GM23338 (cell line): ENCODE data around the gene TNS4. TPM values are rescaled to one million over a fixed set of nuclear protein-coding genes. Genes with fewer than 3 reads are reported as not detected.

ENCODE experiments used
- ATAC-seq: fragments of 200-7000 bp; cut with Tn5 transposase; 3 replicates; pipeline ENCODE4 v1.9.1; 2020
- DNase-seq: peaks from one replicate; pipeline ENCODE4 v3.0.0-alpha.2; 2015; ENCODE audit warnings: low spot score
- H2AFZ ChIP-seq: fragments of 200-600 bp; sonication (generic); 2 replicates; pipeline ENCODE4 v1.8.0; 2016; ENCODE audit warnings: antibody characterized with exemption, mild to moderate bottlenecking, moderate library complexity
- H3F3A ChIP-seq: fragments of 200-600 bp; sonication (generic); replicated peaks from 2 replicates; pipeline ENCODE4 v1.8.0; 2017; ENCODE audit warnings: antibody characterized with exemption, mixed run types, low read depth
- H3K27ac ChIP-seq: fragments of 200-600 bp; sonication (generic); 2 replicates; pipeline ENCODE4 v1.6.1; 2016; ENCODE audit warnings: low read depth
- H3K27me3 ChIP-seq: fragments of 200-600 bp; sonication (generic); 2 replicates; pipeline ENCODE4 v1.8.0; 2016; ENCODE audit warnings: mild to moderate bottlenecking, mixed run types, moderate library complexity; ENCODE audit not compliant: insufficient read depth
- H3K36me3 ChIP-seq: fragments of 200-600 bp; sonication (generic); 2 replicates; pipeline ENCODE4 v1.8.0; 2016; ENCODE audit warnings: mild to moderate bottlenecking; ENCODE audit not compliant: insufficient read depth
- H3K4me1 ChIP-seq: fragments of 200-600 bp; sonication (generic); 2 replicates; pipeline ENCODE4 v1.8.0; 2016; ENCODE audit warnings: mild to moderate bottlenecking, moderate library complexity; ENCODE audit not compliant: insufficient read depth
- H3K4me2 ChIP-seq: fragments of 200-600 bp; sonication (generic); 2 replicates; pipeline ENCODE4 v1.7.1; 2017; ENCODE audit warnings: mixed run types
- H3K4me3 ChIP-seq: fragments of 200-600 bp; sonication (generic); 2 replicates; pipeline ENCODE4 v1.6.1; 2016; ENCODE audit warnings: mixed run types
- H3K79me2 ChIP-seq: fragments of 200-600 bp; sonication (generic); replicated peaks from 2 replicates; pipeline ENCODE4 v1.8.0; 2017; ENCODE audit warnings: mild to moderate bottlenecking; ENCODE audit not compliant: insufficient read depth
- H3K9me2 ChIP-seq: fragments of 200-600 bp; sonication (generic); 2 replicates; pipeline ENCODE4 v1.8.0; 2017; ENCODE audit not compliant: insufficient read depth
- H4K20me1 ChIP-seq: fragments of 200-600 bp; sonication (generic); replicated peaks from 2 replicates; pipeline ENCODE4 v1.8.0; 2017; ENCODE audit warnings: mild to moderate bottlenecking; ENCODE audit not compliant: insufficient read depth
- H3K27ac Mint-ChIP-seq: 2 replicates; pipeline ENCODE4 v1.8.0; 2020; ENCODE audit warnings: inconsistent platforms, mild to moderate bottlenecking, moderate library complexity, mixed read lengths
- H3K27me3 Mint-ChIP-seq: 3 replicates; pipeline ENCODE4 v1.8.0; 2022; ENCODE audit warnings: low read depth, mild to moderate bottlenecking, moderate library complexity, mixed read lengths, inconsistent platforms; ENCODE audit not compliant: insufficient read depth, poor library complexity
- H3K36me3 Mint-ChIP-seq: 3 replicates; pipeline ENCODE4 v1.8.0; 2021; ENCODE audit warnings: low read depth, mild to moderate bottlenecking, inconsistent platforms, moderate library complexity, mixed read lengths
- H3K4me1 Mint-ChIP-seq: 3 replicates; pipeline ENCODE4 v1.8.0; 2020; ENCODE audit warnings: mild to moderate bottlenecking, inconsistent platforms, mixed read lengths
- H3K4me3 Mint-ChIP-seq: 3 replicates; pipeline ENCODE4 v1.8.0; 2021; ENCODE audit warnings: moderate library complexity, mild to moderate bottlenecking, inconsistent platforms, mixed read lengths
- H3K9me3 Mint-ChIP-seq: 3 replicates; pipeline ENCODE4 v1.8.0; 2020; ENCODE audit warnings: moderate library complexity, mild to moderate bottlenecking, inconsistent platforms, mixed read lengths
- CREB1 ChIP-seq: fragments of 250-450 bp; sonication (Bioruptor Pico); IDR thresholded peaks from 2 replicates; pipeline ENCODE4 v1.5.0; 2020; ENCODE audit warnings: low read depth, mild to moderate bottlenecking, moderate library complexity
- EZH2 ChIP-seq: fragments of 200-600 bp; sonication (generic); IDR thresholded peaks from one replicate; pipeline ENCODE4 v1.8.0; 2017; ENCODE audit warnings: antibody characterized with exemption, mild to moderate bottlenecking, low read depth; ENCODE audit not compliant: unreplicated experiment
- EZH2phosphoT487 ChIP-seq: fragments of 200-600 bp; sonication (generic); IDR thresholded peaks from one replicate; pipeline ENCODE4 v1.8.1; 2018; ENCODE audit warnings: antibody characterized with exemption; ENCODE audit not compliant: unreplicated experiment
- JUNB ChIP-seq: IDR thresholded peaks from one replicate; pipeline ENCODE4 v1.6.1; 2016; ENCODE audit warnings: antibody characterized with exemption; ENCODE audit not compliant: unreplicated experiment
- POLR2AphosphoS5 ChIP-seq: IDR thresholded peaks from 2 replicates; pipeline ENCODE4 v1.6.1; 2016; ENCODE audit warnings: antibody characterized with exemption, low read depth
- STAT1 ChIP-seq: IDR thresholded peaks from one replicate; pipeline ENCODE4 v1.6.1; 2016; ENCODE audit warnings: antibody characterized with exemption; ENCODE audit not compliant: unreplicated experiment
- ZNF114 ChIP-seq: fragments of 250-450 bp; sonication (Bioruptor Pico); IDR thresholded peaks from 2 replicates; pipeline ENCODE4 v1.5.0; 2020; ENCODE audit warnings: mild to moderate bottlenecking, moderate library complexity
- ZNF331 ChIP-seq: fragments of 250-450 bp; sonication (Bioruptor Pico); IDR thresholded peaks from 2 replicates; pipeline ENCODE4 v1.5.0; 2020; ENCODE audit warnings: low read depth, mild to moderate bottlenecking, moderate library complexity
- polyA plus RNA-seq: library from polyadenylated mRNA; unstranded; fragments of >200 nt; fragmentation: Nextera tagmentation; extraction: Ambion mirVana; gene quantifications from 2 replicates; pipeline ENCODE4 v1.2.1, GENCODE V29; 2016
- total RNA-seq: library from RNA; depleted of rRNA; stranded (reverse); fragments of >200 nt; shearing (Covaris generic); gene quantifications from 2 replicates; pipeline ENCODE4 v1.2.3, GENCODE V29; 2014
- TF ChIP-seq, protein P1 (sequence below), 2 experiments: fragments of 200-600 bp in 1 of 2; sonication (generic) in 1 of 2; conservative IDR thresholded peaks; 2 replicates each; pipeline versions ENCODE4 v1.5.1 to v1.6.1; 2016 to 2017; ENCODE audit warnings: antibody characterized with exemption in 2 of 2, low read depth in 2 of 2, mild to moderate bottlenecking in 2 of 2, moderate library complexity in 1 of 2
- TF ChIP-seq, protein P2 (sequence below): IDR thresholded peaks from 2 replicates; pipeline ENCODE4 v1.6.1; 2016; ENCODE audit warnings: antibody characterized with exemption
- TF ChIP-seq, protein P3 (sequence below): IDR thresholded peaks from one replicate; pipeline ENCODE4 v1.6.1; 2018; ENCODE audit warnings: antibody characterized with exemption; ENCODE audit not compliant: unreplicated experiment

TNS4 gene
- total and polyA plus RNA-seq, 2 experiments from 2014 or later, result 0.31 to 4.9 TPM

DNA sequence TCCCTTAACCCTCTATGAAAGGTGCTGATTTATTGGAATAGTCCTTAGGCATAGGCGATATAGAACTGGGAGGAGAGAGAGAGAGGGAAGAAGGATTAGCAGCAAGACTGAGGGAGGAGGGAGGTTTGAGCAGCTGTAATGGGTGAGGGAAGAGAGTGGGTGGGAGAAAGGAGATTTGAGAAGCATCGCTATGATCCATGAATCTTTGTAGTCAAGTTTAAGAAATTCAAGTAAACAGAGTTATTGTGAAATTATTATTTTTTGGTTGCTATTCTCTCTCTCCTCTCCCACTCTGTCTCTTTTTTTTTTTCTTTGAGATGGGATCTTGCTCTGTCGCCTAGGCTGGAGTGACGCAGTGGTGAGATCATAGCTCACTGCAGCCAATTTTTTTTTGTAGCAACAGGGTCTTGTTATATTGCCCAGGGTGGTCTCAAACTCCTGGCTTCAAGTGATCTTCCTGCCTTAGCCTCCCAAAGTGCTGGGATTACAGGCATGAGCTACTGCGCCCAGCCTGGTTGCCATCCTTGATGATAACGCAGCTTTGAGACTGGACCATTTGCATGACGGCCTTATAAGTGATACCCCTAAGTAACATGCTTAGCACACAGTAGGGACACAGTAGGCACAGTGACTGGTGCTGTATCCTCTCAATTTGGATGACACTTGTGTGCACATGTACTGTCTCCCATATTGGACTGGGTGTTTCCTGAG lies 21.0 kb upstream of the TNS4 start:
- H3K4me2 ChIP-seq, result no peak overlapping the region
- no peaks in the 10 kb centered on the region for H3K9me2 ChIP-seq
- ATAC-seq, result no peak

DNA sequence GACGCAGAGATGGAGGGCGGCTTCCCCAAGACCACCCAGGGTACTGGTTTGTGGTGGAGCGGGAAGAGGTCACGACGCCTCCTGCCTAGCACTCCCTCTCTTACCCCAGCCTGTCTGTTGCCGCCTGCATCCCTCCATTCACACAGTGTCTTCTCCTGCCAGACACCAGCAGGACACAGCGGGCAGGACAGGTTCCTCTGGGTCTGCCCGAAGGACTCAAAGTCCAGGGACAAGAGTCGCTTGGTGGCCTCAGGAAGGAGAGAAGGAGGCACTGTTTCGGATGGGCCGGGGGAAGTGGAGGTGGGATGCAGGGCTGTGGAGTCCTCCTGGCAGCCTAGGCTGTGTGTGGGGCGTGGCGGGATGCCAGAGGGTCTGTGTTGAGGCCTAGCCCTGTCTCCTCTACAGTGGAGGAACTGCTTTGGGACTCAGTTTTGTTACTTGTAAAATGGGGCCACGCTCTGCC lies 19.6 kb upstream of the TNS4 start:
- Histone ChIP-seq H3K4me1 (peaks cover 5% of the 10 kb centered on the region; the same call in 1 of the 2 replicates), H2AFZ (peak overlapping the region; percentile 78), H3K4me2 (no peak overlapping the region), H3K9me2 (no peaks in the 10 kb centered on the region), H3F3A (no peaks in the 10 kb centered on the region), H3K79me2 (no peaks in the 10 kb centered on the region), H3K27me3 (no peaks in the 10 kb centered on the region), H4K20me1 (no peaks in the 10 kb centered on the region), H3K4me3 (no peak overlapping the region), H3K36me3 (no peaks in the 10 kb centered on the region), H3K27ac (no peak overlapping the region)
- DNase-seq (no peak), ATAC-seq (no peak)
- peaks cover 10% of the 10 kb centered on the region for H3K4me1 Mint-ChIP-seq
- H3K27ac Mint-ChIP-seq, result no peak overlapping the region
- H3K4me3 Mint-ChIP-seq, result no peak overlapping the region
- peaks cover 5% of the 10 kb centered on the region; the same call in 1 of the 3 replicates for H3K36me3 Mint-ChIP-seq
- peaks cover 14% of the 10 kb centered on the region for H3K9me3 Mint-ChIP-seq
- H3K27me3 Mint-ChIP-seq, result peaks cover 11% of the 10 kb centered on the region
- TF ChIP-seq CREB1 (CRISPR knock-in tag) (no peak), ZNF114 (CRISPR knock-in tag) (no peak), EZH2phosphoT487 (no peak), EZH2 (no peak), POLR2AphosphoS5 (no peak), STAT1 (no peak), ZNF331 (CRISPR knock-in tag) (no peak), JUNB (no peak)
- TF ChIP-seq, protein P1, sequence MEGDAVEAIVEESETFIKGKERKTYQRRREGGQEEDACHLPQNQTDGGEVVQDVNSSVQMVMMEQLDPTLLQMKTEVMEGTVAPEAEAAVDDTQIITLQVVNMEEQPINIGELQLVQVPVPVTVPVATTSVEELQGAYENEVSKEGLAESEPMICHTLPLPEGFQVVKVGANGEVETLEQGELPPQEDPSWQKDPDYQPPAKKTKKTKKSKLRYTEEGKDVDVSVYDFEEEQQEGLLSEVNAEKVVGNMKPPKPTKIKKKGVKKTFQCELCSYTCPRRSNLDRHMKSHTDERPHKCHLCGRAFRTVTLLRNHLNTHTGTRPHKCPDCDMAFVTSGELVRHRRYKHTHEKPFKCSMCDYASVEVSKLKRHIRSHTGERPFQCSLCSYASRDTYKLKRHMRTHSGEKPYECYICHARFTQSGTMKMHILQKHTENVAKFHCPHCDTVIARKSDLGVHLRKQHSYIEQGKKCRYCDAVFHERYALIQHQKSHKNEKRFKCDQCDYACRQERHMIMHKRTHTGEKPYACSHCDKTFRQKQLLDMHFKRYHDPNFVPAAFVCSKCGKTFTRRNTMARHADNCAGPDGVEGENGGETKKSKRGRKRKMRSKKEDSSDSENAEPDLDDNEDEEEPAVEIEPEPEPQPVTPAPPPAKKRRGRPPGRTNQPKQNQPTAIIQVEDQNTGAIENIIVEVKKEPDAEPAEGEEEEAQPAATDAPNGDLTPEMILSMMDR (conservative IDR thresholded peaks at IDR 0.05; ENCODE audit: low read depth in 2 of 2), result no peak
- TF ChIP-seq, protein P2, sequence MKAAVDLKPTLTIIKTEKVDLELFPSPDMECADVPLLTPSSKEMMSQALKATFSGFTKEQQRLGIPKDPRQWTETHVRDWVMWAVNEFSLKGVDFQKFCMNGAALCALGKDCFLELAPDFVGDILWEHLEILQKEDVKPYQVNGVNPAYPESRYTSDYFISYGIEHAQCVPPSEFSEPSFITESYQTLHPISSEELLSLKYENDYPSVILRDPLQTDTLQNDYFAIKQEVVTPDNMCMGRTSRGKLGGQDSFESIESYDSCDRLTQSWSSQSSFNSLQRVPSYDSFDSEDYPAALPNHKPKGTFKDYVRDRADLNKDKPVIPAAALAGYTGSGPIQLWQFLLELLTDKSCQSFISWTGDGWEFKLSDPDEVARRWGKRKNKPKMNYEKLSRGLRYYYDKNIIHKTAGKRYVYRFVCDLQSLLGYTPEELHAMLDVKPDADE, result no peak
- TF ChIP-seq, protein P3, sequence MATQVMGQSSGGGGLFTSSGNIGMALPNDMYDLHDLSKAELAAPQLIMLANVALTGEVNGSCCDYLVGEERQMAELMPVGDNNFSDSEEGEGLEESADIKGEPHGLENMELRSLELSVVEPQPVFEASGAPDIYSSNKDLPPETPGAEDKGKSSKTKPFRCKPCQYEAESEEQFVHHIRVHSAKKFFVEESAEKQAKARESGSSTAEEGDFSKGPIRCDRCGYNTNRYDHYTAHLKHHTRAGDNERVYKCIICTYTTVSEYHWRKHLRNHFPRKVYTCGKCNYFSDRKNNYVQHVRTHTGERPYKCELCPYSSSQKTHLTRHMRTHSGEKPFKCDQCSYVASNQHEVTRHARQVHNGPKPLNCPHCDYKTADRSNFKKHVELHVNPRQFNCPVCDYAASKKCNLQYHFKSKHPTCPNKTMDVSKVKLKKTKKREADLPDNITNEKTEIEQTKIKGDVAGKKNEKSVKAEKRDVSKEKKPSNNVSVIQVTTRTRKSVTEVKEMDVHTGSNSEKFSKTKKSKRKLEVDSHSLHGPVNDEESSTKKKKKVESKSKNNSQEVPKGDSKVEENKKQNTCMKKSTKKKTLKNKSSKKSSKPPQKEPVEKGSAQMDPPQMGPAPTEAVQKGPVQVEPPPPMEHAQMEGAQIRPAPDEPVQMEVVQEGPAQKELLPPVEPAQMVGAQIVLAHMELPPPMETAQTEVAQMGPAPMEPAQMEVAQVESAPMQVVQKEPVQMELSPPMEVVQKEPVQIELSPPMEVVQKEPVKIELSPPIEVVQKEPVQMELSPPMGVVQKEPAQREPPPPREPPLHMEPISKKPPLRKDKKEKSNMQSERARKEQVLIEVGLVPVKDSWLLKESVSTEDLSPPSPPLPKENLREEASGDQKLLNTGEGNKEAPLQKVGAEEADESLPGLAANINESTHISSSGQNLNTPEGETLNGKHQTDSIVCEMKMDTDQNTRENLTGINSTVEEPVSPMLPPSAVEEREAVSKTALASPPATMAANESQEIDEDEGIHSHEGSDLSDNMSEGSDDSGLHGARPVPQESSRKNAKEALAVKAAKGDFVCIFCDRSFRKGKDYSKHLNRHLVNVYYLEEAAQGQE, result no peak

More for the DNA sequence above, 21.0 kb upstream of the TNS4 start:
- Histone ChIP-seq H3K4me1 (no peaks in the 10 kb centered on the region; the same call in 1 of the 2 replicates), H3K79me2 (no peaks in the 10 kb centered on the region), H2AFZ (no peak overlapping the region), H3K27ac (no peak overlapping the region), H3K4me3 (no peak overlapping the region), H4K20me1 (no peaks in the 10 kb centered on the region), H3K27me3 (no peaks in the 10 kb centered on the region), H3K36me3 (no peaks in the 10 kb centered on the region), H3F3A (no peaks in the 10 kb centered on the region)
- no peak overlapping the region for H3K4me3 Mint-ChIP-seq
- TF ChIP-seq, protein P3, result no peak
- no peak for TF ChIP-seq POLR2AphosphoS5
- DNase-seq, result no peak
- peaks cover 14% of the 10 kb centered on the region for H3K9me3 Mint-ChIP-seq
- H3K27ac Mint-ChIP-seq, result no peak overlapping the region
- H3K4me1 Mint-ChIP-seq, result peaks cover 5% of the 10 kb centered on the region
- peaks cover 9% of the 10 kb centered on the region for H3K27me3 Mint-ChIP-seq
- H3K36me3 Mint-ChIP-seq, result peaks cover 5% of the 10 kb centered on the region; the same call in 1 of the 3 replicates
